ENCODE data around the gene MYBPC3.

GRCh38 chr11:47366020-47366490, 13.6 kb upstream of the MYBPC3 start:
- TF ChIP-seq, protein P1, sequence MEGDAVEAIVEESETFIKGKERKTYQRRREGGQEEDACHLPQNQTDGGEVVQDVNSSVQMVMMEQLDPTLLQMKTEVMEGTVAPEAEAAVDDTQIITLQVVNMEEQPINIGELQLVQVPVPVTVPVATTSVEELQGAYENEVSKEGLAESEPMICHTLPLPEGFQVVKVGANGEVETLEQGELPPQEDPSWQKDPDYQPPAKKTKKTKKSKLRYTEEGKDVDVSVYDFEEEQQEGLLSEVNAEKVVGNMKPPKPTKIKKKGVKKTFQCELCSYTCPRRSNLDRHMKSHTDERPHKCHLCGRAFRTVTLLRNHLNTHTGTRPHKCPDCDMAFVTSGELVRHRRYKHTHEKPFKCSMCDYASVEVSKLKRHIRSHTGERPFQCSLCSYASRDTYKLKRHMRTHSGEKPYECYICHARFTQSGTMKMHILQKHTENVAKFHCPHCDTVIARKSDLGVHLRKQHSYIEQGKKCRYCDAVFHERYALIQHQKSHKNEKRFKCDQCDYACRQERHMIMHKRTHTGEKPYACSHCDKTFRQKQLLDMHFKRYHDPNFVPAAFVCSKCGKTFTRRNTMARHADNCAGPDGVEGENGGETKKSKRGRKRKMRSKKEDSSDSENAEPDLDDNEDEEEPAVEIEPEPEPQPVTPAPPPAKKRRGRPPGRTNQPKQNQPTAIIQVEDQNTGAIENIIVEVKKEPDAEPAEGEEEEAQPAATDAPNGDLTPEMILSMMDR (IDR thresholded peaks at IDR 0.05): no peak
- no peak for TF ChIP-seq POLR2A (IDR thresholded peaks at IDR 0.05)
